ENCODE measurements around the gene USP25. TPM values are rescaled to one million over a fixed set of nuclear protein-coding genes. Genes with fewer than 3 reads are reported as not detected.

USP25 gene
- polyA plus RNA-seq, 4 donors: 8.1 to 22.8 (median 8.9) TPM

- Histone ChIP-seq H3K4me1 (ENCODE audit: control insufficient read depth in 3 of 3, insufficient read depth in 2 of 3, low read depth in 1 of 3, low read length in 2 of 3) (peaks cover 3 to 14% (median 9%) of the 10 kb centered on the region in 3 donors), H3K4me3 (ENCODE audit: low read depth in 1 of 3, low read length in 3 of 3) (no peak overlapping the region), H3K36me3 (ENCODE audit: control insufficient read depth in 3 of 3, insufficient read depth in 2 of 3, low read depth in 1 of 3, low read length in 3 of 3) (peaks cover 0 to 9% (median 0%) of the 10 kb centered on the region in 3 donors), H3K27ac (ENCODE audit: low read depth in 1 of 3, low read length in 2 of 3) (peak overlapping the region in 1 of 3 donors; percentile 45), H3K27me3 (ENCODE audit: control insufficient read depth in 3 of 3, insufficient read depth in 3 of 3, low read length in 3 of 3) (no peaks in the 10 kb centered on the region), H3K9me3 (ENCODE audit: control insufficient read depth in 2 of 2, insufficient read depth in 1 of 2, low read depth in 1 of 2, low read length in 1 of 2) (no peaks in the 10 kb centered on the region)
- whole genome bisulfite sequencing, 3 donors: 77 to 88% (median 80%) methylated on average over 1 of the region's 1 CpG
- FAIRE-seq (no peak), DNase-seq (no peak)
Measured at GRCh38 chr21:15748586-15748985, 18.8 kb downstream of the USP25 start.

DNA sequence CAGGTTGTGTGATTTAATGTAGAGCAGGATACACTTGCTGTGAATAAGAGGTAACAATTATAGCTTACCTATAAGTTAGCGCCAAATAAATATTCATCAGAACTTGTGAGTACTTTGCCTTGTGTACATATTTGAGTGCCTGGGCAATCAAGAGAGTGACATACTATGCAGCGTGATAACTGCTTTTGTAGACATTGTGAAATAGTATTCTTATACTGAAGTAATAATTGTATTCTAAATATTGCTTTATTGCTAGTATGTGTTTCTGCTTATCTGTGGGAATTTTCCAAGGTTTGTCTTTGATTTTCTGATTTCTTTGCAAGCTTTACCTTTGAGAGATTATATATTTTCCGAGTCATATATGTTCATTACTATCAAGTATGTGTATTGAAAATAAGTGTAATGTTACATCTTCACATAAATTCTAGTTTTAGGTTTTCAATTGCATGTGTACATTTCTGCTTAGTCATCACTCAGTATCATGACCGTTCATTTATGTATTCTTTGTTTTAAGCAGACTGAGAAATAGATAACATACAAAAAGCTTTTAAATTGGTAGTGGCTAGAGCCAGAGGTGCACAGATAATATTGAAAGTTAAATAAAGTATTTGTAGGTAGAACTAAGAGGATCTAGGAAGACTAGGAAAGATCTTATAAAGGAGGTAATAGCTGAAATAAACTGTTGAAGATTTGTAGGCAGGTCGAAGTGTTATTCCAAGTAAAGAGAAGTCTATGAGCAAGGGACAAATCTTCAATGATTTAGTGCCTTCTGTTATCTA lies 19.5 kb downstream of the USP25 start:
- Histone ChIP-seq H3K4me1 (ENCODE audit: control insufficient read depth in 3 of 3, insufficient read depth in 2 of 3, low read depth in 1 of 3, low read length in 2 of 3) (peaks cover 8 to 21% (median 13%) of the 10 kb centered on the region in 3 donors), H3K36me3 (ENCODE audit: control insufficient read depth in 3 of 3, insufficient read depth in 2 of 3, low read depth in 1 of 3, low read length in 3 of 3) (peaks cover 0 to 2% (median 0%) of the 10 kb centered on the region in 3 donors), H3K4me3 (ENCODE audit: low read depth in 1 of 3, low read length in 3 of 3) (no peak overlapping the region), H3K27me3 (ENCODE audit: control insufficient read depth in 3 of 3, insufficient read depth in 3 of 3, low read length in 3 of 3) (no peaks in the 10 kb centered on the region), H3K27ac (ENCODE audit: low read depth in 1 of 3, low read length in 2 of 3) (peak overlapping the region in 2 of 3 donors; percentile 32 to 60), H3K9me3 (ENCODE audit: control insufficient read depth in 2 of 2, insufficient read depth in 1 of 2, low read depth in 1 of 2, low read length in 1 of 2) (no peaks in the 10 kb centered on the region)
- DNase-seq (peak; percentile 63 to 73), FAIRE-seq (no peak)
- 22 to 57% (median 32%) methylated on average over 5 of the region's 5 CpGs for WGBS, 3 donors

DNA sequence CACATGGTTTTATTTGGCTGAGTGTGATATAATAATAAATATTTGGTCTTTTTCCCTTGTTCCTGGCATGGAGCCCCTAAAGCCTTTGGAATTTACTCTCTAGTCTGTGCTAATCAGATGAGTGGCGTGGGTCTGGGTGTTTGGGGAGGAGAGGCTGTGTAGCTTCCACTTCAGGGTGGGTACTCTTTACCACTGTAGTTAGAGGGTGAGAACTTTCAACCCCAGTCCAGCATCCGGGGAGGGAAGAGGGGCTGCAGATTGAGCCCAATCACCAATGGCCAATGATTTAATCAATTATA lies 20.0 kb downstream of the USP25 start:
- no peak overlapping the region for H3K4me3 ChIP-seq (ENCODE audit: low read depth in 1 of 3, low read length in 3 of 3)
- DNase-seq (no peak), FAIRE-seq (no peak)
- H3K36me3 ChIP-seq (ENCODE audit: control insufficient read depth in 3 of 3, insufficient read depth in 2 of 3, low read depth in 1 of 3, low read length in 3 of 3): no peaks in the 10 kb centered on the region
- no peaks in the 10 kb centered on the region for H3K9me3 ChIP-seq (ENCODE audit: control insufficient read depth in 2 of 2, insufficient read depth in 1 of 2, low read depth in 1 of 2, low read length in 1 of 2)
- 18 to 47% (median 38%) methylated on average over 2 of the region's 2 CpGs for WGBS, 3 donors
- peak overlapping the region in 2 of 3 donors; percentile 32 to 60 for H3K27ac ChIP-seq (ENCODE audit: low read depth in 1 of 3, low read length in 2 of 3)
- no peaks in the 10 kb centered on the region for H3K27me3 ChIP-seq (ENCODE audit: control insufficient read depth in 3 of 3, insufficient read depth in 3 of 3, low read length in 3 of 3)
- H3K4me1 ChIP-seq (ENCODE audit: control insufficient read depth in 3 of 3, insufficient read depth in 2 of 3, low read depth in 1 of 3, low read length in 2 of 3): peaks cover 8 to 25% (median 15%) of the 10 kb centered on the region in 3 donors

DNA sequence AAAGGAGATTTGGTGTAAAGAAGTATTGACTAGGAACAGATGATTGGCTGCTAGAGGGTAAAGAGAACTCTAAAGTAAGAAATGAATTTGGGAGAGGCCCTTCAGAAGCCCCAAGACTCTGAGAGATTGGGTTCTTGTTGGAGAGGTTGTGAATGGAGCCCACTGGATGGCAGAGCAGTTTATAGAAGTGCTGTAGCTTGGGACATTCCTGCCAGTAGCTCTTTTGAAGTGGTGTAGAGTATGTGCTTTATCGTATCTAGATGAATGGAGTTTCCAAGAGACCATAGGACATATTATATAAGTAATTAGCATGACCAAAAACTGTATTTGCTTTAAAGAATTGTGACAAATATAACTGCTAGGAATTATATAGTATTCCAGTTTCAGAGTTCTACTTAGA lies 21.3 kb downstream of the USP25 start:
- 68 to 91% (median 70%) methylated on average over 1 of the region's 1 CpG for WGBS, 3 donors
- no peak overlapping the region for H3K27ac ChIP-seq (ENCODE audit: low read depth in 1 of 3, low read length in 2 of 3)
- DNase-seq: no peak
- no peak for FAIRE-seq
- no peaks in the 10 kb centered on the region for H3K9me3 ChIP-seq (ENCODE audit: control insufficient read depth in 2 of 2, insufficient read depth in 1 of 2, low read depth in 1 of 2, low read length in 1 of 2)
- H3K4me3 ChIP-seq (ENCODE audit: low read depth in 1 of 3, low read length in 3 of 3): no peak overlapping the region
- H3K4me1 ChIP-seq (ENCODE audit: control insufficient read depth in 3 of 3, insufficient read depth in 2 of 3, low read depth in 1 of 3, low read length in 2 of 3): peaks cover 15 to 28% (median 16%) of the 10 kb centered on the region in 3 donors
- no peaks in the 10 kb centered on the region for H3K27me3 ChIP-seq (ENCODE audit: control insufficient read depth in 3 of 3, insufficient read depth in 3 of 3, low read length in 3 of 3)
- no peaks in the 10 kb centered on the region for H3K36me3 ChIP-seq (ENCODE audit: control insufficient read depth in 3 of 3, insufficient read depth in 2 of 3, low read depth in 1 of 3, low read length in 3 of 3)

DNA sequence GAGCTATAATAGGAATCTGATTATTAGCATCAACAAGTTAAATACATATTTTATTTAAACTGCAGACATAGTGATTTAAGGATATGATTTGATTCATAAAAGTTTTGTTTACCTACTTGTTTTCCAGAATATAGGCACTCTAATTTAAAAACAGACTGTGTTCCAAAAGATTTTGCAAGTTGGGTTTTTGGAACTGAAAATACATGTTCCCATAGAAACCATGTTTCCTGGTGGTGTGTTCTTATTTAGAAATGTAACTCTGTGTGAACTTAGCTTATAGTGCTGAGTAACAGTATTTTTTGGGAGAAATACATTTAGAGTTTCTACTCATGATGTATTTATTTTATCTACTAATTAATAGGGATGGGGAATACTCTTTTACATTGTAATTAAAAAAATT lies 21.8 kb downstream of the USP25 start:
- Histone ChIP-seq H3K9me3 (ENCODE audit: control insufficient read depth in 2 of 2, insufficient read depth in 1 of 2, low read depth in 1 of 2, low read length in 1 of 2) (no peaks in the 10 kb centered on the region), H3K4me3 (ENCODE audit: low read depth in 1 of 3, low read length in 3 of 3) (no peak overlapping the region), H3K27me3 (ENCODE audit: control insufficient read depth in 3 of 3, insufficient read depth in 3 of 3, low read length in 3 of 3) (no peaks in the 10 kb centered on the region), H3K27ac (ENCODE audit: low read depth in 1 of 3, low read length in 2 of 3) (no peak overlapping the region), H3K36me3 (ENCODE audit: control insufficient read depth in 3 of 3, insufficient read depth in 2 of 3, low read depth in 1 of 3, low read length in 3 of 3) (no peaks in the 10 kb centered on the region), H3K4me1 (ENCODE audit: control insufficient read depth in 3 of 3, insufficient read depth in 2 of 3, low read depth in 1 of 3, low read length in 2 of 3) (peaks cover 15 to 28% (median 18%) of the 10 kb centered on the region in 3 donors)
- FAIRE-seq: no peak
- no peak for DNase-seq

GRCh38 chr21:15752763-15753407 lies 23.1 kb downstream of the USP25 start:
- Histone ChIP-seq H3K27me3 (ENCODE audit: control insufficient read depth in 3 of 3, insufficient read depth in 3 of 3, low read length in 3 of 3) (no peaks in the 10 kb centered on the region), H3K36me3 (ENCODE audit: control insufficient read depth in 3 of 3, insufficient read depth in 2 of 3, low read depth in 1 of 3, low read length in 3 of 3) (no peaks in the 10 kb centered on the region), H3K4me1 (ENCODE audit: control insufficient read depth in 3 of 3, insufficient read depth in 2 of 3, low read depth in 1 of 3, low read length in 2 of 3) (peaks cover 15 to 28% (median 20%) of the 10 kb centered on the region in 3 donors), H3K9me3 (ENCODE audit: control insufficient read depth in 2 of 2, insufficient read depth in 1 of 2, low read depth in 1 of 2, low read length in 1 of 2) (no peaks in the 10 kb centered on the region), H3K27ac (ENCODE audit: low read depth in 1 of 3, low read length in 2 of 3) (no peak overlapping the region), H3K4me3 (ENCODE audit: low read depth in 1 of 3, low read length in 3 of 3) (no peak overlapping the region)
- FAIRE-seq (no peak), DNase-seq (peak in 1 of 2 donors; percentile 30)
- 75 to 85% (median 84%) methylated on average over 3 of the region's 3 CpGs for WGBS, 3 donors

DNA sequence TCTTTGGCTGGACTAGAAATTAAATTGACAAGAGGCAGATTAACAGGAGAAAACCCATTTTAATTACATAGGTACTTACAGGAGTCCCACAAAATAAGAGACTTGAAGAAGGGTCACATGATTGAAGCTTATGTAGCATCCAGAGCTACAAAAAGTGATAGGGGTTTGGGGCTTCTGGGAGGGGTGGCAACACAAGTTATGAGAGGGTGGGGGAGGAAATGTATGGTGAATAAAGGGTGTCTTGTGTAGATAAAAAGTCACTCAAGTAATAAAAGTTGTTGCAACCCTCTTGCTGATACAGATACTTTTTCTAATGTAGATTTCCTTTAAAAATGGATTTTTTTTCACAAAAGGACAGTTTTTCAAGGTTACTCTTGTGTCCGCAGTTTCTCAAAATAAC lies 24.0 kb downstream of the USP25 start:
- H3K4me1 ChIP-seq (ENCODE audit: control insufficient read depth in 3 of 3, insufficient read depth in 2 of 3, low read depth in 1 of 3, low read length in 2 of 3): peaks cover 12 to 27% (median 17%) of the 10 kb centered on the region in 3 donors
- WGBS, 3 donors: 92 to 96% (median 93%) methylated on average over 1 of the region's 1 CpG
- FAIRE-seq: no peak

DNA sequence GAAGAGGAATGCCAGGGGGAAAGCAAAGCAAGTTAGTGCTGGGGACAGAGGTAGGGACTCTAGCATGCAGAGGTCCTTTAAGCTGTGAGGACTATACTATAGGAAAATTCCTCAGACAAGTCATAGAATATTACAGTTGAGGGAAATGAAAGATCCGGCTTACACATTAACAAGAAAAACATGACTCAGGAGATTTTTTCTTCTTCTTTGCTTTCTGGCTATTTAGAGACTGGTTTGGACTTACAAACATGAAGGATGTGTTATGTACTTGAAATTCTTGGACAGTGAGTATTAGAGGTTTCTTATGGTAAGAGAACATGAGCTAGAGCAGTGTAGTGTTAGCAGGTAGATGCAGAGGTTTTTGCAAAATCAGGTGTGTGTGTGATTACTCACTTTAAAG lies 24.9 kb downstream of the USP25 start:
- Histone ChIP-seq H3K9me3 (ENCODE audit: control insufficient read depth in 2 of 2, insufficient read depth in 1 of 2, low read depth in 1 of 2, low read length in 1 of 2) (peaks cover 0 to 6% of the 10 kb centered on the region in 2 donors), H3K4me1 (ENCODE audit: control insufficient read depth in 3 of 3, insufficient read depth in 2 of 3, low read depth in 1 of 3, low read length in 2 of 3) (peaks cover 12 to 20% (median 17%) of the 10 kb centered on the region in 3 donors), H3K36me3 (ENCODE audit: control insufficient read depth in 3 of 3, insufficient read depth in 2 of 3, low read depth in 1 of 3, low read length in 3 of 3) (no peaks in the 10 kb centered on the region), H3K4me3 (ENCODE audit: low read depth in 1 of 3, low read length in 3 of 3) (no peak overlapping the region), H3K27ac (ENCODE audit: low read depth in 1 of 3, low read length in 2 of 3) (peak overlapping the region in 1 of 3 donors; percentile 23), H3K27me3 (ENCODE audit: control insufficient read depth in 3 of 3, insufficient read depth in 3 of 3, low read length in 3 of 3) (no peaks in the 10 kb centered on the region)
- FAIRE-seq (no peak), DNase-seq (peak; percentile 45 to 66)
- 8 to 24% (median 24%) methylated on average over 1 of the region's 1 CpG for WGBS, 3 donors

More for the DNA sequence above, 24.0 kb downstream of the USP25 start:
- H3K36me3 ChIP-seq (ENCODE audit: control insufficient read depth in 3 of 3, insufficient read depth in 2 of 3, low read depth in 1 of 3, low read length in 3 of 3): no peaks in the 10 kb centered on the region
- no peak overlapping the region for H3K4me3 ChIP-seq (ENCODE audit: low read depth in 1 of 3, low read length in 3 of 3)
- peaks cover 0 to 6% of the 10 kb centered on the region in 2 donors for H3K9me3 ChIP-seq (ENCODE audit: control insufficient read depth in 2 of 2, insufficient read depth in 1 of 2, low read depth in 1 of 2, low read length in 1 of 2)
- no peak for DNase-seq
- no peak overlapping the region for H3K27ac ChIP-seq (ENCODE audit: low read depth in 1 of 3, low read length in 2 of 3)
- no peaks in the 10 kb centered on the region for H3K27me3 ChIP-seq (ENCODE audit: control insufficient read depth in 3 of 3, insufficient read depth in 3 of 3, low read length in 3 of 3)
